Stimulated activated CD8-positive, alpha-beta memory T cell treated with anti-CD3 and anti-CD28 coated beads, Interleukin-7, amount 100 ng/mL, for 1 hour (primary cell): ENCODE results near the gene HES6.
"Not testable (repeated sequence)": the region's sequence is repeated elsewhere in the genome, so short reads cannot be mapped to it uniquely, and the experiment has no call there.

ENCODE experiments used
- DNase-seq, 2 donors: peaks; one replicate each; pipeline ENCODE4 v3.0.0-alpha.2; 2020; ENCODE audit warnings: low read depth in 2 of 2

Gene HES6

GRCh38 chr2:238273433-238273832, 33.6 kb upstream of the HES6 start:
- DNase-seq = not testable (repeated sequence)

DNA sequence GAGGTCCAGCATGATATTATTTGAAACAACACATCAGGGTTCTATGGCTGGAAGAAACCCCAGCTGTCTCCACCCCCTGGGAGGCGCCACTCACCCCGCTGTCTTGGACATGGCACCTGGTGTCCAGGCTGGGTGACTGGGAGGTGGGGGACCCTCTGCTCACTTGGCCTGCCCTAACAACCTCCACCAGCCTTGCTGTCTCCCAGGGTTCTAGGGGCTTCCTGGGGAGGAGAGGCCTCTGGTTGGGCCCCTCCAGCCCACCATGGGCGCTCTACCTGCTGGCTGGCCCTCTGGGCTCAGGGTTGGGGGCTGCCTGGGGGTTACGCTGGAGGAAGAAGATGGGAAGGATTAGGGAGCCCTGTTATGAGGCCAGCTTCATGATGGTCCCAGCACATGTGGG, 32.3 kb upstream of the HES6 start:
- no peak for DNase-seq

GRCh38 chr2:238271686-238272085, 31.8 kb upstream of the HES6 start:
- not testable (repeated sequence) for DNase-seq

- DNase-seq = no peak
Measured at GRCh38 chr2:238271061-238271554, 31.3 kb upstream of the HES6 start.

GRCh38 chr2:238270606-238271005, 30.8 kb upstream of the HES6 start:
- no peak for DNase-seq

DNA sequence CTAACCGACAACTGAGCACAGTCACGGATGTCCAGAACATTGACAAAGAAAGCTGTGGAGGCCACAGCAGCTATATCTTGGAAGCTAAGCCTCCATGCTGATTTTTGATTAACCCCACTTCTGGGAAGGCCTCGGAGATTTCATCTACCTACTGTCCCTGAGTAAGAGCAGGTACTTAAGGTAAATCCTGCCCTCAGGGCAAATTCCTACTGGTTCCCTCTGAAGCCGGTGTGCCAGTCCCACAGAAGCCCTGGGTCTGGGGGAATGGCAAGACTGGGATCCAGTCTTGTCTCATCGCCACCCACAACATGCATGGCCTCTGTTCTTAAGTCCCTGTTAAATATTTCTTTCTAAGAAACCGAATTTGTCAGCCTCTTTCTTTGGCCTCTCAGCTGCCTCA, 29.9 kb upstream of the HES6 start:
- no peak for DNase-seq

GRCh38 chr2:238267884-238268680, 28.2 kb upstream of the HES6 start:
- no peak for DNase-seq

DNA sequence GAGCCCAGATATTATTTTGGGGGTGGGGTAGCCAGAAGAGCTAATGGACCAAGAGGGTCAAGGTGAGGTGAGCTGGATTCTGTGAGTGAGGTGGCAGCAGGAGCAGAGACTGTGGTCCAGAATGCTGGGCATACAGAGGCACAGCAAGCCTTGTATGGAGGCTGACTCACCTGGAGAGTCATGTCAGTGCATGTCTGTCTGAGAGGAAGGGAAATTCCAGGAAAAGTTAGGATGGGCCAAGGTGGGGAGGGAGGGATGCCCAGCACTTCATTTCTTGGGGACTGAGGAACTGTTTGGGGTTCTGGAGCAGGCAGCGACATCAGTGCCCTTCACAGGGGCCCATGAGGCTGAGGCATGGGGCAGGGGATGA, 27.5 kb upstream of the HES6 start:
- DNase-seq = no peak

DNA sequence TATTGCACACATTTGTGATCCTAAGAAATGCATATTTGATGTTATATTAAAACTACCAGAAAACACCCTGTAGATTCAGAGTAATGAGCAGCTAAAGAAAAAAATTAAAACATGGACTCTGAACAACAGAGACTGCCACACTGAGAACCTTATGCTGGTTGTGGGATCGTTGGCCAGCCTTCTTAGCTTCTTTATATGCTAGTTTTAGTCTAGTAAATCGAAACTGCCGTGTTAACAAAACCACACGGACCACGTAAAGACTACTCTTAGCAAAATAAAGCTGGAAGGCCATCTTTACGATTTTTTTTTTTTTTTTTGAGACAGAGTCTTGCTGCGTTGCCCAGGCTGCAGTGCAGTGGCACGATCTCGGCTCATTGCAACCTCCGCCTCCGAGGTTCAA, 25.8 kb upstream of the HES6 start:
- DNase-seq = no peak

DNA sequence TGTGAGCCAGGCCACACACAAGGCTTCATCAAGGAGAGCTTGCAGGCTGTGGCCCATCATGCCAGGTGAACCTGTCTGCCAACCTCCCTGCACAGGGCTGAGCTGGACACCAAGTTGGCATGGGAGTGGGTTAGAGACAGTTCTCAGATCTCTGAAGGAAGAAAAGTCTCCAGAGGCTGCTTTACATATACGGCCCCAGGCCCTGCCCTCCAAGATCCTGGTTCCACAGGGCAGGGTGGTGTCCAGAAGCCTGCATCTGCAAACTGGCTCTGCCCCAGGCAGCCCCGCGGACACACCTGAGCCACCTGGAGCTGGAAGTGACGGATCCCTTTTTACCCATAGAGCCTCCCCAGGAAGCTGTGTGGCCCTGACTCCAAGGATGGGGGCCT, 24.2 kb upstream of the HES6 start:
- DNase-seq = no peak

GRCh38 chr2:238263204-238264071, 23.6 kb upstream of the HES6 start:
- peak; percentile 46 to 47 for DNase-seq

DNA sequence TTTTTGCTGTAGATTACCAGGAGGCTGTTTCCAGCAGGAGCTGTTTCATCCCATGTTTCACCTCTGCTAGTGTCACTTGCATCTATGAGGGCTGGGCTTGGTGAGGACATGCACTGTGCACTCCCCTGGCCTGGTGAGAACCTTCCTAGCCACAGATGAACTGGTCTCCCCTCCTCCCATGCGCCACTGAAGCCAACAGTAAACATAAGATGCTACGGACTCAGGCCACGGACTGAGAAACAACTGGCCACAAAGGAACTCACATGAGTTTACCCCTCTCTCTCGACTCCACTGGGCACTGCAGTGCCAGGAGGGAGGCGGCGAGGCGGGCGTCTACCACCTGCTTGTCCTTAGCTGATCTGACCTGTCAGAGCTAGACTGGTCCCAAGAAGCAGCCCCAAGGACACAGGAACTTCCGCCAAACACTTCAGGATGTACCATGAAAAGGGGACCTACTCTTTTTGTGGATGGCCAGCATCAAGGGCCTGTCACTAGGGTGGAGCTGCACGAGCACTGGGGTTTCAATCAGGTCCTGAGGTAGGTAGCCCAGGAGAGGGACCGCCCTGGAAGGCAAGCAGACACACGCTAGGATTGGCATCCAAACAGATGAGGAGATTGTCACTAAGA, 22.8 kb upstream of the HES6 start:
- DNase-seq = no peak

DNA sequence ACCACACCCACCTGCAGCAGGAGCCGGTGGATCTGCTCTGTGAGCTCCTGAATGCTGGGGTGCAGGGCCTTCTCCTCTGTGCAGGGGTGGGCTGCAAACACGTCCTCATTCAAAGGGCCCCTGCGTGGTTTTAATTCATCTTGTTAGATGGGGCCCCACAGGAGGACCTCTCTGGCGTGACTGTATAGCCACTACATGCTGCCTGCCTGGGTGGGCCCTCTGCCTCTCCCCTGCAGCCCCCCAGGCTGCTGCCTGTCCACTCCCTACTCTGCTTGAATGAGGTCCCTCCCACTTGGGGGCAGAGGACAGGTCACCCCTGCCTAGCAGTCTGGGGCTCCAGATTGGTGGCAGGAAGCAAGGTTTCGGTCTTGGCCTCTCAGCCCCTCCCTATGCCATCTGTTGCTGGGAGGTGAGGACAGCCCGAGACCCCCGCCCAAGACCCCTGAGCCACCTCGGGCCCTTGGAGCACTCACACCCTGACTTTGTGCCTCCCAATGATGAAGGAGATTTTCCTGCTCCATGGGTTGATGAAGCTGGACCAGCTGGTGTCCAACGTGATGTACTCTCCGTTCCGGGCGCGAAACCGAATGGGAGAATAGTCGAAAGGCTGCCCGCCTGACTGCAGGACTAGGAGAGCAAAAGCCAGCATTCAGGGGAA, 22.0 kb upstream of the HES6 start:
- no peak for DNase-seq

GRCh38 chr2:238260883-238261282, 21.0 kb upstream of the HES6 start:
- no peak for DNase-seq

DNA sequence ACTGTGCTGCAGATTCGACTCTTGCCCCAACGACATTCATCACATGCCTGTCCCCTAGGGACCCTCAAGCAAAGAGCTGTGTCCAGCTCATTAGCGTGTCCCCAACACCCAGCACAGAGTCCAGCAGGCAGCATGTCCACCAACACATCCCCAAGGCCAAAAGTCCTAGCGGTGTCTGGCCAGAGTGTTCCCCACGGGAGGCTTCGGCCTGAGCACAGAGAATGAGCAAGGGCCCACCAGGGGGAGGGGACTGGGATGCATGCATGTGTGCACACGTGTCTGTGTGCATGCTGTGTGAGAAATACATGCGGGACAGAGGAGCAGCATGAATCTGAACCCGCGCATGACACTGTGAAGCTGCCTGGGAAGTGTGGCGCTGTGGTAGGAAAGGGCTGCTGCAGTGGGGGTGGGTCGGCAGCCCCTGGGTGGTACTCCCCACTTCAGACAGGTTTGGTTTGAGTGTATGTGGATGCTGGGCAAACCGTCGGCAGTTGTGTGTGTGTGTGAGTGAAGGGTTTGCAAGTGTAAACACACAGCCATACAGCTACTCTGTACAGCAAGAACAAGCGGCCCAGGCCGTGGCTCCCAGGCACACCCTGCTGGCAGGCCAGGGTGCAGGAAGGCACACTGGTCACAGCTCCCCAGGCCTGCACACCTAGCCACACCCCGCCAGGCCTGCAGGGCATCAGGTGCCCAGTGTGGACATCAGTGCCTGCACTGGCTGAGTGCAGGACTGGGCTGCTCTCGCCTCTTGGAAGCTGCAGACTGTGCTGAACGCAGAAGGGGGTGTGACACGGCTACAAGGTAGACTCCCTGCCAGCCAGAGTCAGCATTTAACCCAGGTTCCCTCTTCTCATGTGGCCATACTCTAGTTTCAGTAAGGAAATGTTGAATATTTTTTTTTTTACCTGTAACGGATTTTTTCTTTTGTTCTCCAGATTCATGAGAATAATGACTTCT, 19.5 kb upstream of the HES6 start:
- no peak for DNase-seq

DNA sequence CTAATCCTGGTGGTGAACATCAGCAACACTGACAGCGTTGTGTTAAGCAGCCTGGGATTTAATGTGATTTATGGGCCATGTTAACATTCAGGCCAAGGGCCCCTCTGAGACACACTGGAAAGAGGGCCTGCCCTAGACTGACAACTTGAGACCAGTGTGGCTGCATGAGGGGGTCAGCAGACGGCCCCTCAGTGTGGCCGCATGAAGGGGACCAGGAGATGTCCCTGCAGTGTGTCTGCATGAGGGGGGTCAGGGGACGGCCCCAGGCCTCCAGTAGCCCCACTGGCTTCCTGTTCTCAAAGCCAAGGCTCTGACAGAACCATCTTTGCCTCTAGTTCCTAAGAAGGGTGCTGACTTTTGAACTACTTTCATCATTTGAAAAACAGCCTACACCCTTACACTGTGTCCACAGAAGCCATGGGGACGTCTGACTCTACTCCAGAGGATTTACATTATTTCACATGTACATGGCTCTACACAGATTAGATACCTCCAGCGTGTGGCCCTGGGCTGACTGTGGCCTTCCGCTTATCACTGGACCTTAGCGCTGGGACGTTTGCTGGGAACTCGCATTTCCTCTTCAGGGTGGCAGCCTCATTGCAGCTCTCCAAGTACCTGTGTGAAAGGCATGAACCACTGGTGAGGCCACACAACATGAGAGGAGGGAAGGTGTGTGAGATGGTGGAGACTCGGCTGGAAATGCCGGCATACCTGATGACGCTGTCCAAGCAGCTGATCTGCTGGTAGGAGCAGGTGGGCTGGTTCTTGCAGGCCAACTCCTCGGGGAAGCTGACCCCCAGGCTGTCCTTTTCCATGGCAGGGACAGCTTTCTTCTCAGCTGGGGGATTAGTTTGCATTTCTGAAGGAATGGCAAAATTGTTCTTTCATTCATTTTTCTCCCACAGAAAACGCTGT, 18.2 kb upstream of the HES6 start:
- DNase-seq = no peak

- peak; percentile 47 to 49 for DNase-seq
Measured at GRCh38 chr2:238256594-238257104, 16.8 kb upstream of the HES6 start.

GRCh38 chr2:238256111-238256510, 16.3 kb upstream of the HES6 start:
- DNase-seq = no peak

DNA sequence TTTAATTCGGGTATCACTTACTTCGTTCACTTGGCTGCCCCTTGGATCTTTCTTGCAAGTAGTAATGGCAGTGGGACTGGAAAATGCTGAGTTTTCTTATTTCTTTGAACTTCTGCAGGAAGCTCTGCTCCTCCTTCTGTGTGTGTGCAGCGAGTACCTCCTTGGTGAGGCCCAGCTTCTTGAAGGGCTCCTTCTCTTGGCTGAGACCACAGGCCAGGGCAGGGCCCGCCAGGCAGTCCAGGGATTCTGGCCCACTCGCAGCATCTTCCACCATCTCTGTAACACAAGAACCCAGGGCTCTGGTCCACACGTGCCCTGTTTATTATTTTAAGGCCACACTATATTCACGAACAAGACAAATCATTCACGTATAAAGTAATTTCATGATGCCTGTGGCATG, 15.8 kb upstream of the HES6 start:
- DNase-seq = no peak
